Ramos (cell line): ENCODE data around the gene TTC28.
"Not testable (repeated sequence)": the region's sequence is repeated elsewhere in the genome, so short reads cannot be mapped to it uniquely, and the experiment has no call there.

Source experiments
- in situ Hi-C: fragments of 300-500 bp; cut with MboI; formaldehyde crosslinking; loops from one replicate; pipeline ENCODE4 v1.14.3; 2022; ENCODE audit warnings: low sequenced_read_pairs; ENCODE audit not compliant: unreplicated experiment

Gene TTC28

GRCh38 chr22:28678778-28679610 is 646 bp downstream of the TTC28 start:
- in situ Hi-C loops = not testable (repeated sequence)

DNA sequence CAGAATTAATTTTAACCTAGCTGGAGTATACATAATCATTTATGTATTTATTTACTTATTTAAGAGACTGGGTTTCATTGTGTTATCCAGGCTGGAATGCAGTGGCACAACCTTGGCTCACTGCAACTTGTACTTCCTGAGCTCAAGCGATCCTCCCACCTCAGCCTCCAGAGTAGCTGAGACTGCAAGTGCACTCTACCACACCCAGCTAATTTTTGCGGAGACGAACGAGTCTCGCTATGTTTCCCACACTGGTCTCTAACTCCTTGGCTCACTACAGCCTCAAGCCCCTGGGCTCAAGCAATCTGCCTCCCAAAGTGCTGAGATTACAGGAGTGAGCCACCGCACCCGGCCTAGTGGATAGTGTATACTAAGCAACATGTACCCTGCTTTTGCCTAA is 1.5 kb downstream of the TTC28 start:
- in situ Hi-C loops = not testable (repeated sequence)

- in situ Hi-C loops = no loop called here
Observed at GRCh38 chr22:28674121-28674563, 5.5 kb downstream of the TTC28 start.

- in situ Hi-C loops = no loop called here
Observed at GRCh38 chr22:28670756-28671155, 8.9 kb downstream of the TTC28 start.

DNA sequence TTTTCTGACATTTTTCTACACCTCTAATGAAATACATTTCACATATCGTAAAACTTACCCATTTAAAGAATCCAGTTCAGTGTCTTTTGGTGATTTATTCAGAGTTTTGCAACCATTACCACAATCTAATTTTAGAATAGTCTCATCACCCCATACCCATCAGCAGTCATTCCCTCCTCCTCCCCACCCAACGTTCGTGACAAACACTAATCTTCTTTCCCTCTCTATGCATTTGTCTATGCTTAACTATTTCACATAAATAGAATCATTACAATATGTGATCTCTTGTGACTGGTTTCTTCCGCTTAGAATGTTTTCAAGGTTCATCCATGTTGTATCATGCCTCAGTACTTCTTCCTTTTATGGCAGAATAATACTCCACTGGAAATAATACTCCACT is 9.5 kb downstream of the TTC28 start:
- in situ Hi-C loops = no loop called here

GRCh38 chr22:28669387-28669786 is 10.3 kb downstream of the TTC28 start:
- in situ Hi-C loops = no loop called here

DNA sequence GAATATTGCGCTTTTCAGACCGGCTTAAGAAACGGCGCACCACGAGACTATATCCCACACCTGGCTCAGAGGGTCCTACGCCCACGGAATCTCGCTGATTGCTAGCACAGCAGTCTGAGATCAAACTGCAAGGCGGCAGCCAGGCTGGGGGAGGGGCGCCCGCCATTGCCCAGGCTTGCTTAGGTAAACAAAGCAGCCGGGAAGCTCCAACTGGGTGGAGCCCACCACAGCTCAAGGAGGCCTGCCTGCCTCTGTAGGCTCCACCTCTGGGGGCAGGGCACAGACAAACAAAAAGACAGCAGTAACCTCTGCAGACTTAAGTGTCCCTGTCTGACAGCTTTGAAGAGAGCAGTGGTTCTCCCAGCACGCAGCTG is 16.1 kb downstream of the TTC28 start:
- in situ Hi-C loops = not testable (repeated sequence)

GRCh38 chr22:28658448-28658847 is 21.2 kb downstream of the TTC28 start:
- in situ Hi-C loops = no loop called here

- in situ Hi-C loops = no loop called here
Observed at GRCh38 chr22:28656181-28656580, 23.5 kb downstream of the TTC28 start.

- in situ Hi-C loops = no loop called here
Observed at GRCh38 chr22:28650463-28650862, 29.2 kb downstream of the TTC28 start.

DNA sequence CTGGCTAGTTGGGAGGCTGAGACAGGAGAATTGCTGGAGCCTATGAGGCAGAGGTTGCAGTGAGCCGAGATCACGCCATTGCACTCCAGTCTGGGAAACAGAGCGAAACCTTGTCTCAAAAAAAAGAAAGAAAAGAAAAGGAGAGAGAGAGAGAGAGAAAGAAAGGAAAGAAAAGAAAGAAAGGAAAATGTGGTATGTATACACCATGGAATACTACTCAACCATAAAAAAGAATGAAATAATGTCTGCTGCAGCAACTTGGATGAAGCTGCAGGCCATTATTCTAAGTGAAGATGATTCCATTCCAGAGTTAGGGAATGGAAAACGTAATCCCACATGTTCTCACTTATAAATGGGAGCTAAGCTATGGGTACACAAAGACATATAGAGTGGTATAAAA is 30.8 kb downstream of the TTC28 start:
- in situ Hi-C loops = no loop called here

GRCh38 chr22:28647216-28647615 is 32.4 kb downstream of the TTC28 start:
- in situ Hi-C loops = no loop called here

DNA sequence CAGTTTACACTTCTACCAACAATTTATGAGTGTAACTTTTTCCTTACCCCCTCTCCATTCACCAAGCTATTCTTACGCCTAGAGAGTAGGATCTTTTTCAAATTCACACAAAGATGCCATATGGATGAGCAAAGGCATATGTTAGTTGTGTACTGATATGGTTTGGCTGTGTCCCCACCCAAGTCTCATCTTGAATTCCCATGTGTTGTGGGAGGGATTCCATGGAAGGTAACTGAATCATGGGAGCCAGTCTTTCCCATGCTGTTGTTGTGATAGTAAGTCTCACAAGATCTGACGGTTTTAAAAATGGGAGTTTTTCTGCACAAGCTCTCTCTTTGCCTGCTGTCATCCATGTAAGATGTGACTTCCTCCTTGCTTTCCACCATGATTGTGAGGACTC is 40.3 kb downstream of the TTC28 start:
- in situ Hi-C loops = no loop called here

DNA sequence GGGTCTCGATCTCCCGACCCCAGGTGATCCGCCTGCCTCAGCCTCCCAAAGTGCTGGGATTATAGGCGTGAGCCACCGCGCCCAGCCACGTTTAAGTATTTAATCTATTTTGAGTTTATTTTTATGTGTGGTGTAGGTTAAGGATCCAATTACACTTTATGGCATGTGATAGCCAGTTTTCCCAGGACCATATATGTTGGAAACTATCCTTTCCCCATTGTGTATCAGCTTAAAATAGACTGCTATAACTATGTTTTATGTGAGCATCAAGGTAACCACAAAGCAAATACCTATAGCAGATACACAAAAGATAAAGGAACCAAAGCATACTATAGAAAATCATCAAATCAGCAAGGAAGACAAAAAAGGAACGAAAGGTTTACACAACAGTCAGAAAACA is 42.4 kb downstream of the TTC28 start:
- in situ Hi-C loops = no loop called here

- in situ Hi-C loops = no loop called here
Observed at GRCh38 chr22:28630177-28630574, 49.5 kb downstream of the TTC28 start.

- in situ Hi-C loops = no loop called here
Observed at GRCh38 chr22:28629420-28630176, 50.0 kb downstream of the TTC28 start.

DNA sequence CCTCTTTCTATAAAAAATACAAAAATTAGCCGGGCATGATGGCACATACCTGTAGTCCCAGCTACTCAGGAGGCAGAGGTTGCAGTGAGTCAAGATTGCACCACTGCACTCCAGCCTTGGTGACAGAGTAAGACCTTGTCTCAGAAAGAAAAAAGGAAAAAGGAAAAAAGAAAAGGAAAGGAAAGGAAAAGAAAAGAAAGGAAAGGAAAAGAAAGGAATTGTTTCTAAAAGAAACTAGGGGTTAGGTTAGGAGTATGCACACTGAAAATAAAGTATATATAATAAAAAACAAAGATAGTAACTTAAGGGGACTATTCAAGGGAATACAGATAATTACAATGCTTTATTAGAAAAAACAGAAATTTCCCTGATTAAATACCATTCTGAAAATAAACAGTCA is 50.9 kb downstream of the TTC28 start:
- in situ Hi-C loops = no loop called here

DNA sequence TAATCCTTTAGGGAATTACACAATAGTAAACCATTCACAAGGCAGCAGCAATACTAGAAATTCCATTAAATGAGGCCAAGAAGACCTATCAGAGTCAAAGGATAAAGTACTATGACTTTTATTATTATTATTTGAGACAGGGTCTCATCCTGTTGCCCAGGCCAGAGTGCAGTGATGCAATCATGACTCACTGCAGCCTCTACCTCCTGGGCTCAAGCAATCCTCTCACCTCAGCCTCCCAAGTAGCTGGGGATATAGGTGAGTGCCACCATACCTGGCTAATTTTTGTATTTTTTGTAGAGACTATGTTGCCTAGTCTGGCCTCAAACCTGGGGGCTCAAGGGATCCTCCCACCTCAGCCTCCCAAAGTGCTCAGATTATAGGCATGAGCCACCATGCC is 51.8 kb downstream of the TTC28 start:
- in situ Hi-C loops = no loop called here

GRCh38 chr22:28620244-28620922 is 59.3 kb downstream of the TTC28 start:
- in situ Hi-C loops = no loop called here

DNA sequence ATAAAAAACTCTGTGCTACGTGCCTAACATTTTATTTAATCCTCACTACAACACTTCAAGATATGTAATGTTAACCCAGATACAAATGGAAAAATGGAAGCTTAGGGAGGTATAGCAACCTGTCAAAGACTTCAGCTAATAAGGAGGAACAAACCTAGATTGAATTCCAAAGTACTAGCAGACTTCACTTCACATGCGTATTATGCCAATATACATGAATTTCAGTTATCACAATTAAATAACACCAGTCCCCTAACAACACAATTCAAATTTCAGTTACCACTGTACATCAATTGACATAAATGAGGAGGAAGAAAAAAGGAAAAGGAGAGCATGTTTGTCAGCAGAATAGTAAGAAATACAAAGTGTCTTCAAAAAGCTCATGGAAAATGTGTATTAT is 60.4 kb downstream of the TTC28 start:
- in situ Hi-C loops = loop anchor here (10.0 kb wide), 1 partner anchor 236 kb away; no protein-coding TSS in a partner anchor

DNA sequence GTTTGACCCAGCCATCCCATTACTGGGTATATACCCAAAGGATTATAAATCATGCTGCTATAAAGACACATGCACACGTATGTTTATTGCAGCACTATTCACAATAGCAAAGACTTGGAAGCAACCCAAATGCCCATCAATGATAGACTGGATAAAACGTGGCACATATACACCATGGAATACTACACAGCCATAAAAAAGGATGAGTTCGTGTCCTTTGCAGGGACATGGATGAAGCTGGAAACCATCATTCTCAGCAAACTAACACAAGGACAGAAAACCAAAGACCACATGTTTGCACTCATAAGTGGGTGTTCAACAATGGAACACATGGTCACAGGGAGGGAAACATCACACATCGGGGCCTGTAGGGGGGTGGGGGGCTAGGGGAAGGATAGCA is 64.2 kb downstream of the TTC28 start:
- in situ Hi-C loops = loop anchor here (10.0 kb wide), 1 partner anchor 239 kb away; no protein-coding TSS in a partner anchor
